Endodermal cell (in vitro differentiated cells): Measurements from ENCODE around the gene TMEM134. TPM values are rescaled to one million over a fixed set of nuclear protein-coding genes. Genes with fewer than 3 reads are reported as not detected.

Experiments used
- DNase-seq: peaks from one replicate; pipeline ENCODE4 v3.0.0-alpha.2; 2017
- H3K27ac ChIP-seq: 2 replicates; pipeline ENCODE4 v1.5.1; 2013; ENCODE audit warnings: mild to moderate bottlenecking, low read depth, low read length, moderate library complexity
- H3K27me3 ChIP-seq: 2 replicates; pipeline ENCODE4 v1.6.1; 2013; ENCODE audit warnings: mild to moderate bottlenecking, low read length, moderate library complexity; ENCODE audit not compliant: insufficient read depth, control insufficient read depth, poor library complexity, severe bottlenecking
- H3K36me3 ChIP-seq: 2 replicates; pipeline ENCODE4 v1.7.0; 2013; ENCODE audit warnings: mild to moderate bottlenecking, low read length, moderate library complexity; ENCODE audit not compliant: control insufficient read depth, insufficient read depth
- H3K4me1 ChIP-seq: one replicate; pipeline ENCODE4 v1.7.0; 2013; ENCODE audit warnings: low read length; ENCODE audit not compliant: control insufficient read depth, insufficient read depth
- H3K4me3 ChIP-seq: 2 replicates; pipeline ENCODE4 v1.5.1; 2013; ENCODE audit warnings: mild to moderate bottlenecking, low read length, moderate library complexity
- H3K9ac ChIP-seq: 2 replicates; pipeline ENCODE4 v1.6.1; 2013; ENCODE audit warnings: mild to moderate bottlenecking, low read length, moderate library complexity; ENCODE audit not compliant: poor library complexity, severe bottlenecking; ENCODE audit errors: extremely low read depth
- H3K9me3 ChIP-seq: 2 replicates; pipeline ENCODE4 v1.6.1; 2013; ENCODE audit warnings: mild to moderate bottlenecking, low read length, moderate library complexity; ENCODE audit not compliant: control insufficient read depth
- H3K27ac Mint-ChIP-seq: 2 replicates; pipeline ENCODE4 v1.8.0; 2020; ENCODE audit warnings: mixed read lengths
- H3K27me3 Mint-ChIP-seq: 2 replicates; pipeline ENCODE4 v1.8.0; 2021; ENCODE audit warnings: mild to moderate bottlenecking, mixed read lengths; ENCODE audit not compliant: insufficient read depth
- H3K36me3 Mint-ChIP-seq: 2 replicates; pipeline ENCODE4 v1.8.0; 2020; ENCODE audit warnings: low read depth, mixed read lengths
- H3K4me1 Mint-ChIP-seq: 2 replicates; pipeline ENCODE4 v1.8.0; 2020; ENCODE audit warnings: mixed read lengths
- H3K4me3 Mint-ChIP-seq: 2 replicates; pipeline ENCODE4 v1.8.0; 2020; ENCODE audit warnings: mild to moderate bottlenecking, moderate library complexity, mixed read lengths
- H3K9me3 Mint-ChIP-seq: 2 replicates; pipeline ENCODE4 v1.8.0; 2020; ENCODE audit warnings: mild to moderate bottlenecking, mixed read lengths
- CTCF ChIP-seq: fragments of 200-600 bp; sonication (generic); conservative IDR thresholded peaks from 2 replicates; pipeline ENCODE4 v1.5.0; 2021; ENCODE audit warnings: antibody characterized with exemption, mild to moderate bottlenecking
- WGBS, 2 experiments: methylation state at CpG; one replicate each; pipeline versions ENCODE4 v1.1.5 to v1.1.7; 2013; ENCODE audit warnings: missing lambda C conversion rate in 2 of 2, mixed read lengths in 1 of 2; ENCODE audit not compliant: insufficient coverage in 1 of 2, insufficient read length in 1 of 2; 5-methylcytosine and 5-hydroxymethylcytosine counted together
- total RNA-seq, 2 donors: library from RNA; stranded (reverse); fragmentation: NEBNext Ultra II Directional in 1 of 2; extraction: Animal tissue kit (Norgen Biotek cat#: 25700) in 1 of 2; gene quantifications; 2 replicates in 1 of 2; 3 replicates in 1 of 2; pipeline ENCODE4 v1.2.1, GENCODE V29; 2021

TMEM134 gene
- total RNA-seq, 2 donors from 2014 or later, result 67.4 to 87.8 TPM

- H3K9me3 ChIP-seq, result no peaks in the 10 kb centered on the region
- 96 to 99% methylated on average over 27 to 55 of the region's 59 CpGs for WGBS, 2 experiments
- Mint-ChIP-seq H3K9me3 (no peaks in the 10 kb centered on the region), H3K4me1 (no peaks in the 10 kb centered on the region), H3K27ac (no peak overlapping the region), H3K36me3 (peaks cover 30% of the 10 kb centered on the region), H3K4me3 (no peak overlapping the region), H3K27me3 (no peaks in the 10 kb centered on the region)
- H3K27ac ChIP-seq, result no peak overlapping the region
- H3K36me3 ChIP-seq, result peaks cover 11% of the 10 kb centered on the region
- DNase-seq, result no peak
- H3K4me3 ChIP-seq, result no peak overlapping the region
- no peak for TF ChIP-seq CTCF
- no peaks in the 10 kb centered on the region for H3K4me1 ChIP-seq
- no peak overlapping the region for H3K9ac ChIP-seq
- no peaks in the 10 kb centered on the region for H3K27me3 ChIP-seq
These were observed 25.6 kb upstream of the TMEM134 start for GRCh38 chr11:67494371-67495233.

GRCh38 chr11:67493548-67494370 lies 24.7 kb upstream of the TMEM134 start:
- Histone ChIP-seq H3K27me3 (no peaks in the 10 kb centered on the region), H3K4me3 (no peak overlapping the region), H3K9me3 (no peaks in the 10 kb centered on the region), H3K36me3 (peaks cover 11% of the 10 kb centered on the region), H3K9ac (no peak overlapping the region), H3K27ac (no peak overlapping the region), H3K4me1 (no peaks in the 10 kb centered on the region)
- H3K4me1 Mint-ChIP-seq, result no peaks in the 10 kb centered on the region
- no peaks in the 10 kb centered on the region for H3K9me3 Mint-ChIP-seq
- no peak for TF ChIP-seq CTCF
- peaks cover 29% of the 10 kb centered on the region for H3K36me3 Mint-ChIP-seq
- no peak overlapping the region for H3K27ac Mint-ChIP-seq
- H3K4me3 Mint-ChIP-seq, result no peak overlapping the region
- 95 to 97% methylated on average over 36 to 65 of the region's 65 CpGs for WGBS, 2 experiments
- H3K27me3 Mint-ChIP-seq, result no peaks in the 10 kb centered on the region
- DNase-seq, result no peak

- no peaks in the 10 kb centered on the region for H3K27me3 Mint-ChIP-seq
- H3K27ac ChIP-seq, result no peak overlapping the region
- H3K36me3 ChIP-seq, result peaks cover 11% of the 10 kb centered on the region
- H3K4me1 ChIP-seq, result no peaks in the 10 kb centered on the region
- H3K36me3 Mint-ChIP-seq, result peaks cover 31% of the 10 kb centered on the region
- no peak overlapping the region for H3K9ac ChIP-seq
- H3K4me3 ChIP-seq, result no peak overlapping the region
- H3K4me1 Mint-ChIP-seq, result no peaks in the 10 kb centered on the region
- TF ChIP-seq CTCF, result peak; percentile 21
- no peaks in the 10 kb centered on the region for H3K9me3 ChIP-seq
- peak; percentile 80 for DNase-seq
- H3K4me3 Mint-ChIP-seq, result no peak overlapping the region
- 92 to 94% methylated on average over 35 to 46 of the region's 46 CpGs for WGBS, 2 experiments
- H3K27me3 ChIP-seq, result no peaks in the 10 kb centered on the region
- peak overlapping the region; percentile 39 for H3K27ac Mint-ChIP-seq
- no peaks in the 10 kb centered on the region for H3K9me3 Mint-ChIP-seq
These were observed 23.9 kb upstream of the TMEM134 start for GRCh38 chr11:67492801-67493547.
